ENCODE data around the gene YY1. TPM values are rescaled to one million over a fixed set of nuclear protein-coding genes. Genes with fewer than 3 reads are reported as not detected.
"Not testable (repeated sequence)": the region's sequence is repeated elsewhere in the genome, so short reads cannot be mapped to it uniquely, and the experiment has no call there.

Gene YY1
- total RNA-seq, 1 donor from 2014 or later, result 46.0 TPM

GRCh38 chr14:100211893-100212292 is 27.1 kb upstream of the YY1 start:
- intact Hi-C loops (cut with DNase I), result no loop called here
- DNase-seq (ENCODE audit: missing footprints), result no peak
- ATAC-seq, result no peak

- intact Hi-C loops (cut with DNase I), result no loop called here
- no peak for DNase-seq (ENCODE audit: missing footprints)
- ATAC-seq, result no peak
Observed at GRCh38 chr14:100212476-100213333, 26.2 kb upstream of the YY1 start.

GRCh38 chr14:100213587-100213955 is 25.4 kb upstream of the YY1 start:
- no peak for DNase-seq (ENCODE audit: missing footprints)
- intact Hi-C loops (cut with DNase I), result no loop called here
- ATAC-seq, result no peak

- intact Hi-C loops (cut with DNase I), result no loop called here
- ATAC-seq (peak; percentile 98), DNase-seq (ENCODE audit: missing footprints) (peak; percentile 97)
Observed at GRCh38 chr14:100213956-100214769, 24.8 kb upstream of the YY1 start.

GRCh38 chr14:100214770-100215083 is 24.2 kb upstream of the YY1 start:
- intact Hi-C loops (cut with DNase I), result no loop called here
- DNase-seq (ENCODE audit: missing footprints), result no peak
- no peak for ATAC-seq

GRCh38 chr14:100215330-100215885 is 23.5 kb upstream of the YY1 start:
- intact Hi-C loops (cut with DNase I), result no loop called here
- DNase-seq (ENCODE audit: missing footprints), result no peak

GRCh38 chr14:100219126-100219785 is 19.7 kb upstream of the YY1 start:
- intact Hi-C loops (cut with DNase I), result no loop called here
- ATAC-seq, result no peak
- no peak for DNase-seq (ENCODE audit: missing footprints)

More at GRCh38 chr14:100215330-100215885, 23.5 kb upstream of the YY1 start:
- ATAC-seq, result no peak

GRCh38 chr14:100221533-100222223 is 17.3 kb upstream of the YY1 start:
- ATAC-seq, result peak; percentile 70
- intact Hi-C loops (cut with DNase I), result loop anchor here (1.0 kb wide), 1 partner anchor 16 kb away; no protein-coding TSS in a partner anchor
- peak; percentile 66 for DNase-seq (ENCODE audit: missing footprints)

- intact Hi-C loops (cut with DNase I), result no loop called here
- peak; percentile 68 for DNase-seq (ENCODE audit: missing footprints)
- ATAC-seq, result no peak
Observed at GRCh38 chr14:100222224-100223093, 16.5 kb upstream of the YY1 start.

GRCh38 chr14:100223332-100224201 is 15.4 kb upstream of the YY1 start:
- DNase-seq (ENCODE audit: missing footprints), result no peak
- intact Hi-C loops (cut with DNase I), result no loop called here
- ATAC-seq, result no peak

GRCh38 chr14:100224229-100224866 is 14.6 kb upstream of the YY1 start:
- intact Hi-C loops (cut with DNase I), result no loop called here
- no peak for ATAC-seq
- DNase-seq (ENCODE audit: missing footprints), result no peak

- no peak for ATAC-seq
- intact Hi-C loops (cut with DNase I), result no loop called here
- no peak for DNase-seq (ENCODE audit: missing footprints)
Observed at GRCh38 chr14:100225169-100225568, 13.8 kb upstream of the YY1 start.

GRCh38 chr14:100230361-100230760 is 8.6 kb upstream of the YY1 start:
- DNase-seq (ENCODE audit: missing footprints) (no peak), ATAC-seq (no peak)
- intact Hi-C loops (cut with DNase I), result no loop called here

- ATAC-seq, result no peak
- intact Hi-C loops (cut with DNase I), result no loop called here
Observed at GRCh38 chr14:100234511-100234910, 4.4 kb upstream of the YY1 start.

GRCh38 chr14:100236271-100236818 is 2.6 kb upstream of the YY1 start:
- DNase-seq (ENCODE audit: missing footprints); intact Hi-C loops (cut with DNase I): not testable (repeated sequence)

More at GRCh38 chr14:100234511-100234910, 4.4 kb upstream of the YY1 start:
- DNase-seq (ENCODE audit: missing footprints), result no peak

GRCh38 chr14:100236881-100237280 is 2.1 kb upstream of the YY1 start:
- no peak for DNase-seq (ENCODE audit: missing footprints)
- intact Hi-C loops (cut with DNase I), result loop anchor here (1.0 kb wide), 1 partner anchor 16 kb away; no protein-coding TSS in a partner anchor
- no peak for ATAC-seq

More at GRCh38 chr14:100236271-100236818, 2.6 kb upstream of the YY1 start:
- ATAC-seq, result not testable (repeated sequence)

Data from Right ventricle myocardium inferior (tissue), 1 donor.